ENCODE results near the gene ZNF716.
"Not testable (repeated sequence)": the region's sequence is repeated elsewhere in the genome, so short reads cannot be mapped to it uniquely, and the experiment has no call there.

ZNF716 gene

DNA sequence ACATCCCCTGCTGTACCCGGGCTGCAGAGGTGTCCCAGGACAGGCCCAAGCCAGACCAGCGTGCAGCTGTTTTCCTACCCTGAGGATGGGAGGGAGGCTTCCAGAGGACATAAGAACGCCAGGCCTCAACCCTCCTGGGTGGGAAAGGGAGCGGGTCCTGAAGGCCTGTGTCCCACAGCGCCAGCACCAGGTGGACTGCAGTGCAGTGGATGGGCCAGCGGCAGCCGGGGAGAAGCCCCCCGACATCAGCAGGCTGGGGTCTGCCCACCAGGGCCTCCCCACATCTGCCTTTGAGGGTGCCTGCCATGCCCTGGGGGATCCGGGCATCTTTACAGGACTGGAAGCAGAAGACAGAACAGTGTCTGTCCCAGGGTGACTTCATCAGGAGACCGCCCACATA, 22.8 kb upstream of the ZNF716 start:
- no peak for DNase-seq

DNA sequence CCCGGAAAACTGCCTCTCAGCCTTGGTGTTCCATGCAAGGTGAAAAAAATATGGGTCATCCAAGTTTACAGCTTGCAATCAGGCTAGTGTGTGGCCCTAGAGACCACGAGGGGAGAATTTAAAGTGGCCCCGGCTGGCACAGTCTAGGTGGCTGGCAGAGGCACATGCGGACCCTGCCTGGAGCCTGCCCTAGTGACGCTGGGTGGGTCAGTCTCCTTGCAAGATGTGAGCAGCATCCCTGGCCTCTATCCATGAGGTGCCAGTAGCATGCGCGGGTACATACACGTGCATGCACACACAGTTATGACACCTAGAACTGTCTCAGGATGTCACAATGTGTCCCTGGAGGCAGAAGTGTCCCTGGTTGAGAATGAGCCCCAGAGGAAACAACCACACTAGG, 22.4 kb upstream of the ZNF716 start:
- DNase-seq, result no peak

GRCh38 chr7:57432583-57432982, 17.4 kb upstream of the ZNF716 start:
- no peak for DNase-seq

DNA sequence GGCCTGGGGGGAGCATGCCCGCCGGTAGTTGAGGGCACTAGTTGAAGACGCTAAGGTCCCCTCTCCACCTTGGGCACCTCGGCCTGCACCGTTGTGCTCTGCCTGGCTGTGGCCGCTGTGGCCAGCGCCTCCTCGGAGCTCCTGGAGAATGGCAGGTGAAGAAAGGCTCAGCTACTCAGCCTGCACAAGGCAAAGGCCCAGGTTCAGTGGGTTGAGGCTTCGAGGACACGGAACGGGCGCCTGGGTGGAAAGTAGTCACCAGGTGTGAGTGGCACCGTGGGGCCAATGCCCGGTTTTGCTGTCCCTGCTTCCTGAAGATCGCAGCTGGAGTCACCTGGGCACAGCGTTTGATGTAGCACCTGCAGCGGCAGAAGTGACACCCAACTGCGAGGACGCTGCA, 12.4 kb upstream of the ZNF716 start:
- DNase-seq, result no peak

GRCh38 chr7:57438244-57438643, 11.7 kb upstream of the ZNF716 start:
- DNase-seq, result no peak

DNA sequence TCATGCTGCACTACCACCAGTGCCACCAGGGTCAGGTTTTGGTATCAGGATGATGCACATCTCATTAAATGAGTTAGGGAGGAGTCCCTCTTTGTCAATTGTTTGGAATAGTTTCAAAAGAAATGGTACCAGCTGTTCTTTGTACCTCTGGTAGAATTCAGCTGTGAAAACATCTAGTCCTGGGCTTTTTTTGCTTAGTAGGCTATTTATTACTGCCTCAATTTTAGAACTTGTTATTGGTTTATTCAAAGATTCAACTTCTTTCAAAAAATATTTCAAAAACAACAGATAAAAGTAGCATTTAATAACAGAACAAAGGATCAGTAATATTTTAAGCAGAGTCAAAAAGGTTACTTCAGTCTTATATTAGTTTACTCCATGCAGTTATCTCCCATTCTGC, 6.4 kb upstream of the ZNF716 start:
- DNase-seq, result no peak

GRCh38 chr7:57469186-57469828, 19.3 kb downstream of the ZNF716 start:
- DNase-seq, result not testable (repeated sequence)

DNA sequence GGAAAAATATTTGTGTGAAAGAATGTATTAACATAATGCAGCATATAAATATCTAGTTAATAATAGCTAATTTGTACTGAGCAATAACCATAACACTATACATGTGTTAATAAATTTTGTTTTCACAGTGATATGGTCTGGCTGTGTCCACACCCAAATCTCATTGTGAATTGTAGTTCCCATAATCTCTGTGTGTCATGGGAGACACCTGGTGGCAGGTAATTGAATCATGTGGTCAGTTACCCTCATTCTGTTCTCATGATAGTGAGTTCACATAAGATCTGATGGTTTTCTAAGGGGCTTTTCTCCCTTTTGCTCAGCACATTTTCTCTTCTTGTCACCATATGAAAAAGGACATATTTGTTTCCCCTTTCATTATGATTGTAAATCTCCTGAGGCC, 30.3 kb downstream of the ZNF716 start:
- not testable (repeated sequence) for DNase-seq

DNA sequence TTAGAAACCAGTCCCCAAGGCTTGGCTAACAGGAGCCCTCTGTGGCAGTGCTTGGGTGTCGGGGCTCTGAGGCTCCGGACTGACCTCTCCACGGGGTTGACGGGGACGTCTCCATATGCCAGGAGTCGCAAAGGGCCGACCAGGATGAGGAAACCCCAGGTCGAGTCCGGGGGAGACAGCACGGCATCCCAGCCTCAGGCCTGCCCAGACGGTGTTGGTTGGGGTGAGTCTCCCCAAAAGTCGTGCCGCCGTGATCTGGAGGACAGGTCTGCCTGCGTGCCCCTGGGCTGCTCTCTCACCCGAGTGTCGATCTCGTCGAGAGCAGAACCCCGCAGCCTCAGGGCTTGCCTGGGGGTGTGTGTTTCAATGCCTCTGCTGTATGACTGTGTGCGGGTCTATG, 35.0 kb downstream of the ZNF716 start:
- not testable (repeated sequence) for DNase-seq

DNA sequence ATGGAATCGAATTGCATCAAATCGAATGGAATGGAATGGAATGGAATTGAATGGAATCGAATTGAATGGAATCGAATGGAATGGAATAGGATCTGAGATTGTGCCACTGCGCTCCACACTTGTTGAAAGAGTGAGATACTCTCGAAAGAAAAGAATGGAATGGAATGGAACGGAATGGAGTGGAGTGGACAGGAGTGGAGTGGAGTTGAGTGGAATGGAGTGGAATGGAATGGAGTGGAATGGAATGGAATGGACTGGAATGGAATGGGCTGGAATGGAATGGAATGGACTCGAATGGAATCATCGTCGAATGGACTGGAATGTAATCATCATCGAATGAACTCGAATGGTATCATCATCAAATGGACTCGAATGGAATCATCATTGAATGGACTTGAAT, 38.0 kb downstream of the ZNF716 start:
- DNase-seq, result no peak

- not testable (repeated sequence) for DNase-seq
Measured at GRCh38 chr7:57495111-57495510, 45.1 kb downstream of the ZNF716 start.

DNA sequence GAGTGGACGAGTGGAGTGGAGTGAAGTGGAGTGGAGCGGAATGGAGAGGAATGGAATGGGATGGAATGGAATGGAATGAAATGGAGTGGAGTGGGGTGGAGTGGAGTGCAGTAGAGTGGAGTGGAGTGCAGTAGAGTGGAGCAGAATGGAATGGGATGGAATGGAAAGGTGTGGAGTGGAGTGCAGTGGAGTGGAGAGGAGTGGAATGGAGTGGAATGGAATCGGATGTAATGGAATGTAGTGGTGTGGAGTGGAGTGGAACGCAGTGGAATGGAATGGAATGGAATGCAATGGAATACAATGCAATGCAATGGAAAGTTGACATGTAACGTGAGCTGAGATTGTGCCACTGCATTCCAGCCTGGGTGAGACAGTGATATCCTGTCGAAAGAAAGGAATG, 46.4 kb downstream of the ZNF716 start:
- no peak for DNase-seq

DNA sequence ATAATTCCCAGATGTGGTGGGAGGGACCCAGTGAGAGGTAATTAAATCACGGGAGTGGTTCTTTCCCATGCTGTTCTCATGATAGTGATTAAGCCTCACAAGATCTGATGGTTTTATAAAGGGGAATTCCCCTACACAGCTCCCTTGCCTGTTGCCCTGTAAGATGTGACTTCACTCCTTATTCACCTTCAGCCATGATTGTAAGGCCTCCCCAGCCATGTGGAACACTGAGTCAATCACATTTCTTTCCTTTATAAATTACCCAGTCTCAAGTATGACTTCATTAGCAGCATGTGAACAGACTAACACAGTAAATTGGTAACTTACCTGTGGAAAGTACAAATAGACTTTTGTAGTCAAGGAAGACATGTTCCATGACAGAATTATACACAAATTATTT, 55.2 kb downstream of the ZNF716 start:
- no peak for DNase-seq
